BJ (cell line): ENCODE measurements around the gene KIAA1614. TPM values are rescaled to one million over a fixed set of nuclear protein-coding genes. Genes with fewer than 3 reads are reported as not detected.

Experiments used
- CTCF ChIA-PET: fragments of 350-600 bp; formaldehyde crosslinking; extraction: SDS; loops from one replicate; lab custom pipeline; 2021; ENCODE audit warnings: antibody characterized with exemption, inconsistent platforms; lab: Yijun Ruan, JAX
- POLR2A ChIA-PET: fragments of 300-600 bp; sonication (Branson Sonifier 250); formaldehyde crosslinking; extraction: SDS; loops from one replicate; lab custom pipeline; 2021; ENCODE audit warnings: antibody characterized with exemption; lab: Charles Lee
- DNase-seq: peaks from one replicate; pipeline ENCODE4 v3.0.0-alpha.2; 2011; ENCODE audit warnings: low read depth
- H3K27me3 ChIP-seq: 2 replicates; pipeline ENCODE4 v1.6.0; 2011; ENCODE audit warnings: low read length; ENCODE audit not compliant: control insufficient read depth, insufficient read depth
- H3K36me3 ChIP-seq: 2 replicates; pipeline ENCODE4 v1.5.1; 2011; ENCODE audit warnings: low read length; ENCODE audit not compliant: control insufficient read depth, insufficient read depth
- H3K4me3 ChIP-seq: 2 replicates; pipeline ENCODE4 v1.5.1; 2011; ENCODE audit warnings: low read depth, mild to moderate bottlenecking, control low read depth, low read length
- polyA plus RNA-seq: library from polyadenylated mRNA; depleted of rRNA; stranded (reverse); fragments of >200 nt; gene quantifications from 2 replicates; pipeline ENCODE4 v1.2.3, GENCODE V29; 2011
- TF ChIP-seq, protein P1 (sequence below): IDR thresholded peaks from 2 replicates; pipeline ENCODE4 v1.5.1; 2011; ENCODE audit warnings: low read depth, mild to moderate bottlenecking, control low read depth, inconsistent platforms, low read length, moderate library complexity; ENCODE audit not compliant: insufficient read depth

Gene KIAA1614
- polyA plus RNA-seq, 1 experiment, result 7.3 TPM

- H3K36me3 ChIP-seq, result no peaks in the 10 kb centered on the region
- CTCF ChIA-PET, result interaction anchor here (1.8 kb wide), 1 partner anchor 11 kb away, joined by 5 read pairs; no protein-coding TSS in a partner anchor
- no peak for DNase-seq
- POLR2A ChIA-PET, result no interaction called here
- no peak overlapping the region for H3K4me3 ChIP-seq
- TF ChIP-seq, protein P1, sequence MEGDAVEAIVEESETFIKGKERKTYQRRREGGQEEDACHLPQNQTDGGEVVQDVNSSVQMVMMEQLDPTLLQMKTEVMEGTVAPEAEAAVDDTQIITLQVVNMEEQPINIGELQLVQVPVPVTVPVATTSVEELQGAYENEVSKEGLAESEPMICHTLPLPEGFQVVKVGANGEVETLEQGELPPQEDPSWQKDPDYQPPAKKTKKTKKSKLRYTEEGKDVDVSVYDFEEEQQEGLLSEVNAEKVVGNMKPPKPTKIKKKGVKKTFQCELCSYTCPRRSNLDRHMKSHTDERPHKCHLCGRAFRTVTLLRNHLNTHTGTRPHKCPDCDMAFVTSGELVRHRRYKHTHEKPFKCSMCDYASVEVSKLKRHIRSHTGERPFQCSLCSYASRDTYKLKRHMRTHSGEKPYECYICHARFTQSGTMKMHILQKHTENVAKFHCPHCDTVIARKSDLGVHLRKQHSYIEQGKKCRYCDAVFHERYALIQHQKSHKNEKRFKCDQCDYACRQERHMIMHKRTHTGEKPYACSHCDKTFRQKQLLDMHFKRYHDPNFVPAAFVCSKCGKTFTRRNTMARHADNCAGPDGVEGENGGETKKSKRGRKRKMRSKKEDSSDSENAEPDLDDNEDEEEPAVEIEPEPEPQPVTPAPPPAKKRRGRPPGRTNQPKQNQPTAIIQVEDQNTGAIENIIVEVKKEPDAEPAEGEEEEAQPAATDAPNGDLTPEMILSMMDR, result no peak
- no peaks in the 10 kb centered on the region for H3K27me3 ChIP-seq
These were observed 20.0 kb upstream of the KIAA1614 start for GRCh38 chr1:180892675-180893074.

DNA sequence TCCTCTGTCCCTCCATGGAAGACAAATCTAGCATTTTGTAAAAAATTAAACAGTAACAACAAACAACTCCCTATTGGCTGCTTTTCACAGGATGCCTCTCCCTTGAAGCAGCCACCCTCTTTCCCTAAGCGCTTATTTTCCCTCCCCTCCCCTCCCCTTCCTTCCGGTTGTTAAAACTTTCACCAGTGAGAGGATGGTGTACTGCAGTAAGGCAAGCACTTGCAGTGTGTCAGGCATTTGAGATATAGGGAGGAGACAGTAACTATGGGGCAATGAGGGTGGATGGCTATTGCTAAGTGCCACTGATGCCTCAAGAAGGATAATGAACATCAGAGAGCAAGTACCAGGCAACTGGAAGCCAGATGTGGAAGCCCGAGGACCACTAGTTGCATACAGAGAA lies 19.1 kb upstream of the KIAA1614 start:
- H3K27me3 ChIP-seq, result no peaks in the 10 kb centered on the region
- TF ChIP-seq, protein P1, result no peak
- no peaks in the 10 kb centered on the region for H3K36me3 ChIP-seq
- ChIA-PET CTCF (interaction anchor here (1.2 kb wide), 1 partner anchor 12 kb away, joined by 4 read pairs; no protein-coding TSS in a partner anchor), POLR2A (no interaction called here)
- no peak for DNase-seq
- no peak overlapping the region for H3K4me3 ChIP-seq

DNA sequence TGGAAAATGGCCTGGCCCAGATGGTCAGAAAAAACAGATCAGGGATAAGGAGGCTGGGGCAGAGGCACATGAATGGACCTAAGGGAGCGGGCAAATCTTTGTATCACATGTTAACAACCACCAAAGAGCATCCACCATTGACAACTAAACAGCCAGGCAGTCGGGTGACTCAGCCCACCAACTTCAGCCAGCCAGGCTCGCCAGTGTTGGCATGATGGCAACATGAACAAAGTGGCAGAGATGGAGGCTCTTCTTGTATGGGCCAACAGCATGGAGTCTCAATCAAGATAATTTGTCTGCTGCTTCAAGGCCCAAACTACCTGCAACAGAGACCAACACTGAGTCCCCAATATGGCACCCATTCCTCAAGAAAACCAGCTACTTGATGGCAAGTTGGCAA lies 16.5 kb upstream of the KIAA1614 start:
- no peaks in the 10 kb centered on the region; the same call in 1 of the 2 replicates for H3K27me3 ChIP-seq
- no peak overlapping the region for H3K4me3 ChIP-seq
- no peak for DNase-seq
- TF ChIP-seq, protein P1, result no peak
- ChIA-PET POLR2A (no interaction called here), CTCF (interaction anchor here (3.7 kb wide), 1 partner anchor 14 kb away, joined by 17 read pairs; no protein-coding TSS in a partner anchor)
- H3K36me3 ChIP-seq, result no peaks in the 10 kb centered on the region

- TF ChIP-seq, protein P1, result no peak
- DNase-seq, result no peak
- Histone ChIP-seq H3K27me3 (no peaks in the 10 kb centered on the region; the same call in 1 of the 2 replicates), H3K4me3 (no peak overlapping the region), H3K36me3 (no peaks in the 10 kb centered on the region)
- CTCF ChIA-PET, result interaction anchor here (0.8 to 3.7 kb wide), 9 partner anchors 8 to 269 kb away, joined by 3 to 17 read pairs (median 3); no protein-coding TSS in a partner anchor
- POLR2A ChIA-PET, result interaction anchor here (0.7 kb wide), 1 partner anchor 397 kb away, joined by 3 read pairs; no protein-coding TSS in a partner anchor
These were observed 14.1 kb upstream of the KIAA1614 start for GRCh38 chr1:180898441-180899219.

GRCh38 chr1:180899262-180899661 lies 13.4 kb upstream of the KIAA1614 start:
- TF ChIP-seq, protein P1, result no peak
- ChIA-PET POLR2A (no interaction called here), CTCF (interaction anchor here (0.9 to 3.7 kb wide), 5 partner anchors 17 to 268 kb away, joined by 3 to 17 read pairs (median 4); no protein-coding TSS in a partner anchor)
- no peak for DNase-seq
- H3K36me3 ChIP-seq, result no peaks in the 10 kb centered on the region
- no peak overlapping the region for H3K4me3 ChIP-seq
- H3K27me3 ChIP-seq, result no peaks in the 10 kb centered on the region; the same call in 1 of the 2 replicates
